ENCODE data around the gene HBG1.
A peak's percentile ranks its signal among the peaks of the same experiment; 100 is the strongest.

The HBG1 gene

DNA sequence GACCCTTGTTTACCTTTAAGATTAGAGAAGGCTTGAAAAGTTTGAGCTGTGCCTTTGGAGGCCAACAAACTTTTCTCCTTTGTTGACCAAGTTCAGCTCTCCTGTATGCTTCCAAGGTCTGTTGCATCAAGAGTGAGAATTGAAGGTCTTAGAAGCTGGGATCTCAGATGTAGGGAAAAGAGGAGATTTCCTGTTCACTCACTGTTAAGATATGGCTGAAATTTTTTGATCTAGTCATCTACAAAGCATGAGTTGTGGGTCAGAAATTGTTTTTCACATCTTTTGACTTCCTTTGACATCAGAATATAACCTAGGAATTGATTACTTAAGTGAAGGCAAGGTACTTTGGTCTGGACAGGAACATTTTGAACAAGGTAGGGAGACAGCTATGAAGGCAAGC, 40.0 kb upstream of the HBG1 start:
- no peak for TF ChIP-seq CTCF (IDR thresholded peaks at IDR 0.05; ENCODE audit: insufficient read depth, low read depth, low read length, missing control alignments)
- DNase-seq (ENCODE audit: low read depth), result no peak
- no peak overlapping the region for H3K4me3 ChIP-seq (ENCODE audit: low read length)

DNA sequence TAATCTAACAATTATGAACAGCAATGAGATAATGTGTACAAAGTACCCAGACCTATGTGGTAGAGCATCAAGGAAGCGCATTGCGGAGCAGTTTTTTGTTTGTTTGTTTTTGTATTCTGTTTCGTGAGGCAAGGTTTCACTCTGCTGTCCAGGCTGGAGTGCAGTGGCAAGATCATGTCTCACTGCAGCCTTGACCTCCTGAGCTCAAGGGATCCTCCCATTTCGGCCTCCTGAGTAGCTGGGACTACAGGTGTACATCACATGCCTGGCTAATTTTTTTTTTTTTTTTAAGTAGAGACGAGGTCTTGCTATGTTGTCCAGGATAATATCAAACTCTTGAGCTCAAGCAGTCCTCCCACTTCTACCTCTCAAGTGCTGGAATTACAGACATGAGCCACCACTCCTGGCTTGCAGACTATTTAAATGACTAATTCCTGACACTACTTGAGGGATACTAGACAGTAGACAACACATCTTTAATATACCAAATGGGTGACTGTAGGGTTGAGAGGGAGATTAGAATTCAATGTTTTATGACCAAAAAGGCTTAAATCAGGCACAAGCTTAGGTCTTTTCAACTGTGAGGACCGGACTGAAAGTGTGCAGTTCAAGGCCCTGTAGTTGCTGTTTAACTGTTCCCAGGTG, 39.4 kb upstream of the HBG1 start:
- no peak for TF ChIP-seq CTCF (IDR thresholded peaks at IDR 0.05; ENCODE audit: insufficient read depth, low read depth, low read length, missing control alignments)
- no peak overlapping the region for H3K4me3 ChIP-seq (ENCODE audit: low read length)

GRCh38 chr11:5288108-5288905, 38.6 kb upstream of the HBG1 start:
- DNase-seq (ENCODE audit: low read depth), result peak; percentile 56
- H3K4me3 ChIP-seq (ENCODE audit: low read length), result no peak overlapping the region
- no peak for TF ChIP-seq CTCF (IDR thresholded peaks at IDR 0.05; ENCODE audit: insufficient read depth, low read depth, low read length, missing control alignments)

More for the DNA sequence above, 39.4 kb upstream of the HBG1 start:
- DNase-seq (ENCODE audit: low read depth), result peak; percentile 42

GRCh38 chr11:5286901-5287300, 37.2 kb upstream of the HBG1 start:
- no peak for TF ChIP-seq CTCF (IDR thresholded peaks at IDR 0.05; ENCODE audit: insufficient read depth, low read depth, low read length, missing control alignments)
- no peak overlapping the region for H3K4me3 ChIP-seq (ENCODE audit: low read length)
- no peak for DNase-seq (ENCODE audit: low read depth)

- no peak for DNase-seq (ENCODE audit: low read depth)
- H3K4me3 ChIP-seq (ENCODE audit: low read length), result no peak overlapping the region
- TF ChIP-seq CTCF (IDR thresholded peaks at IDR 0.05; ENCODE audit: insufficient read depth, low read depth, low read length, missing control alignments), result no peak
Observed at GRCh38 chr11:5286351-5286750, 36.7 kb upstream of the HBG1 start.

- no peak for TF ChIP-seq CTCF (IDR thresholded peaks at IDR 0.05; ENCODE audit: insufficient read depth, low read depth, low read length, missing control alignments)
- peak; percentile 93 for DNase-seq (ENCODE audit: low read depth)
- H3K4me3 ChIP-seq (ENCODE audit: low read length), result no peak overlapping the region
Observed at GRCh38 chr11:5285703-5286340, 36.2 kb upstream of the HBG1 start.
